NCI-H2227 (cell line): ENCODE data around the gene PKLR.

Experiments used
- DNase-seq: peaks from one replicate; lab custom pipeline; 2025; ENCODE audit not compliant: unreplicated experiment; lab: John Stamatoyannopoulos, UW

The PKLR gene

GRCh38 chr1:155286544-155286943 lies 14.7 kb downstream of the PKLR start:
- no peak for DNase-seq

DNA sequence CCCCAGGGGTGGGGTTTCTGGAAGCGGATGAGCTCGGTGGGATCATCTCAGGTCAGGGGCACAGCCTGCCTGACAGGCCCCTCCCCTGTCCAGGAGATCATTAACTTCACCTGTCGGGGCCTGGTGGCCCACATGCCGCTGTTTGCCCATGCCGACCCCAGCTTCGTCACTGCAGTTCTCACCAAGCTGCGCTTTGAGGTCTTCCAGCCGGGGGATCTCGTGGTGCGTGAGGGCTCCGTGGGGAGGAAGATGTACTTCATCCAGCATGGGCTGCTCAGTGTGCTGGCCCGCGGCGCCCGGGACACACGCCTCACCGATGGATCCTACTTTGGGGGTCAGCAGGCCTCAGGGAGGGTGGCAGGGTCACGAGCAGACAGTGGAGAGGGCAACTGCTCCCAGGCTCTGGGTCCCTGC lies 15.6 kb downstream of the PKLR start:
- DNase-seq, result no peak

DNA sequence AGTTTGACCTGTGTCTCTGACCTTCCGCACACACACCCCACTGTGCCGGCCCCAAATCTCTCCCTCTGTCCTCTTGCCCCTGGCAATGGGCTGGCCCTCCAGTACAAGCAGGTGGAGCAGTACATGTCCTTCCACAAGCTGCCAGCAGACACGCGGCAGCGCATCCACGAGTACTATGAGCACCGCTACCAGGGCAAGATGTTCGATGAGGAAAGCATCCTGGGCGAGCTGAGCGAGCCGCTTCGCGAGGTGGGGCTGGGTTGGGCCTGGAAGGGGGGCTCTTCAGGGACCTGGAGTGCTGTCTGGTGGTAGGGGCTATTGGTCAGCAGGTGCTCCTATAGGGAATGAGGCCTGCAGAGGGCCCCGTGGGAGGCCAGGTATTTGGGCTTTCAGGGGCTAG lies 16.2 kb downstream of the PKLR start:
- no peak for DNase-seq

DNA sequence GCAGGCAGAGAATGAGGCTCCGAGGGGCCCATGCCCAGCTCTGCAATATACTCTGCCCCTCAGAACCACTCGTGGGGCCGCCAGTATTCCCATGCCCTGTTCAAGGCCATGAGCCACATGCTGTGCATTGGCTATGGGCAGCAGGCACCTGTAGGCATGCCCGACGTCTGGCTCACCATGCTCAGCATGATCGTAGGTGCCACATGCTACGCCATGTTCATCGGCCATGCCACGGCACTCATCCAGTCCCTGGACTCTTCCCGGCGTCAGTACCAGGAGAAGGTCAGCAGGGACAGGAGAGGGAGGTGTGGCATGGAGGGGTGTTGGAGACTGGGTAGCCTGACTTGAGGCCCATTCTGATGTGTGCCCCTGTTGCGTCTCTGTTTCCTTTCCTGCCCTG lies 16.8 kb downstream of the PKLR start:
- no peak for DNase-seq

GRCh38 chr1:155282488-155283091 lies 18.6 kb downstream of the PKLR start:
- DNase-seq, result no peak

- peak; percentile 10 for DNase-seq
Observed at GRCh38 chr1:155279268-155279667, 22.0 kb downstream of the PKLR start.

DNA sequence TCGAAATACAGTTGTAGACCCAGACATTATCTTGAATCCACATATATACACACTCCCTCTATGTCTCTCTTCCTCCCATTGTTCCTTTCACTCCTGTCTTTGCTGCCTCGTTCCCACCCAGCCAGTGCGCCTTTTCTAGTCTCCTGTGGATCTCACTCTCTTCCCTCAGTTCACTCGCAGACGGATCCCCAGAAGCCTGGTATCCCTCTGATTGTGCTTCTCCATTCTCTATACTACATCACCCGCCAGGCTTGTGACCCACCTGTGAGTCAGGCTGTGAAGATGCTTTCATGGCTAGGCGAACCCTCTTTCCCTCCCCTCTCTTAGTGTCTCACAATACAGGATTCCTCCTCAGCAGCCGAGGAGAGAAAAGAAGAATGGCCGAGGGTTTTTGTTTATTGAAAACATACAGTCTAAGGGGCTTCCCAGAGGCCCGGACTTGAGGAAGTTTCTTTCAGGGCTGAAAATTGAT lies 22.5 kb downstream of the PKLR start:
- no peak for DNase-seq

GRCh38 chr1:155277902-155278688 lies 23.1 kb downstream of the PKLR start:
- DNase-seq, result peak; percentile 82

DNA sequence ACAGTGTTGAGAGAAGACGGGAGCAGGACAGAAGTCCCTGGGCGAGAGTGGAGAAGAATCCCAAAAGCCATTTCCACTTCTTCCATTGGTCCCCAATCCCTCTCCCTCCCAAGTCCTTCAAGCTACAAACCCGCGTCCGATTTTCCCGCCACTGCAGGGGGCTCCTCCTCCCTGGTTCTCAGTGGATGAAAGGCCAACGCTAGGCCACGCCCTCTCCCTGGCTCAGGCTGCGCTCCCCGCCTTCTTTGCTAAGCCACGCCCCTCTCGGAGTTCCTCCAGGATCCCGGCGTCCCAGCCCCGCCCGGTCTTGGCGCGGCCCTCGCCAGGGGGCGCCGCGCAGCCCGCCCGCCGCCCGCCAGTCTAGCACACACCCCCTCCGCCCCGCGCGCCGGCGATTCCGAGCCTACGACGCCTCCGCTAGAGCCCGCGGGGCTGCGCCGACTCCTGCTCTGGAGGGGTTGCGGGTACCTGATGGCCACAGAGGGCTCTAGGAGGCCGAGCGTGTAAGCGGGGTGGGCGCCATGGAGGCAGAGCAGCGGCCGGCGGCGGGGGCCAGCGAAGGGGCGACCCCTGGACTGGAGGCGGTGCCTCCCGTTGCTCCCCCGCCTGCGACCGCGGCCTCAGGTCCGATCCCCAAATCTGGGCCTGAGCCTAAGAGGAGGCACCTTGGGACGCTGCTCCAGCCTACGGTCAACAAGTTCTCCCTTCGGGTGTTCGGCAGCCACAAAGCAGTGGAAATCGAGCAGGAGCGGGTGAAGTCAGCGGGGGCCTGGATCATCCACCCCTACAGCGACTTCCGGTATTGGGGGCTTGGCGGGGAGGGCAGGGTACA lies 24.0 kb downstream of the PKLR start, which contains the start of gene HCN3:
Gene HCN3, plus strand, starts transcription at position 394 of the 832 bp plus-strand sequence. Its CDS starts 128 bp downstream, at position 522.
- peak; percentile 99 for DNase-seq

DNA sequence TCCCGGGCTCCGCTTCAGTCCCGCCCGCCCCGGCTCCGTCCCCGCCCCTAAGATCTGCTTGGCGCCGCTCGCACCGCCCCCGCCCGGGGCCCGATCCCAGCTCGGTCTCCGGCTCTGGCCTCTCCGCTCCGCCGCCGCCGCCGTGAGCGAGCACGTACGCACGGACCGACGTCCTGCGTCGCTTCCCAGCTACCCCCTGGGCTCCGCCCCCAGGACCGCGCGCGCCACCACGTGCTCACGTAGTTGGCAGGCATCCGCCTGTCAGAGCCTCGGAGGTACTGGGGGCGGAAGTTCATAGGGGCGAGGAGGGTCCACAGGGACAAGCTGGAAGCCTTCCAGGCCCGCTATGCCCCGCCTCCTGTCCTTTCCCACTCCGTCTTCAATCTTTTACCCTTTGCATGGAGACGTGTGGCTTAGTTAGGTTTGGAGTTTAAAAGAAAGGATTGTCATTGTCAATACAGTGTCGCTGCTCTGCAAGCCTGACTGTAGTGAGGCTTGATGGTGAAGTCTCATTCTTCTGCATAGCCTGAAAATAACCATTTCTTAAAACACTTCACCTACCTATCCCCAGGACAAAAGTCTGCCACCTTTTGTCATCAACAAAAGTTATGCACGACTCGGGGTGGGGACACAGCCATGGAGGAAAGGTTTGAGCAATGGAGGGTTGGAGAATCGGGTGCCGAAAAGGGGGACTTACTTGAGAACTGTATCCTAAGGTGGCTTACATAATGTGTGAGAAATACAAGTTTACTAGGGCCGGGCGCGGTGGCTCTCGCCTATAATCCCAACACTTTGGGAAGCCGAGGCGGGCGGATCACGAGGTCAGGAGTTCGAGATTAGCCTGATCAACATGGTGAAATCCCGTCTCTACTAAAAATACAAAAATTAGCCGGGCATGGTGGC lies 27.6 kb downstream of the PKLR start, which contains the start of gene CLK2:
Gene CLK2, minus strand, starts transcription at position 162 of the 903 bp plus-strand sequence. CDS start 2,527 bp downstream, outside the sequence.
- DNase-seq, result peak; percentile 99

DNA sequence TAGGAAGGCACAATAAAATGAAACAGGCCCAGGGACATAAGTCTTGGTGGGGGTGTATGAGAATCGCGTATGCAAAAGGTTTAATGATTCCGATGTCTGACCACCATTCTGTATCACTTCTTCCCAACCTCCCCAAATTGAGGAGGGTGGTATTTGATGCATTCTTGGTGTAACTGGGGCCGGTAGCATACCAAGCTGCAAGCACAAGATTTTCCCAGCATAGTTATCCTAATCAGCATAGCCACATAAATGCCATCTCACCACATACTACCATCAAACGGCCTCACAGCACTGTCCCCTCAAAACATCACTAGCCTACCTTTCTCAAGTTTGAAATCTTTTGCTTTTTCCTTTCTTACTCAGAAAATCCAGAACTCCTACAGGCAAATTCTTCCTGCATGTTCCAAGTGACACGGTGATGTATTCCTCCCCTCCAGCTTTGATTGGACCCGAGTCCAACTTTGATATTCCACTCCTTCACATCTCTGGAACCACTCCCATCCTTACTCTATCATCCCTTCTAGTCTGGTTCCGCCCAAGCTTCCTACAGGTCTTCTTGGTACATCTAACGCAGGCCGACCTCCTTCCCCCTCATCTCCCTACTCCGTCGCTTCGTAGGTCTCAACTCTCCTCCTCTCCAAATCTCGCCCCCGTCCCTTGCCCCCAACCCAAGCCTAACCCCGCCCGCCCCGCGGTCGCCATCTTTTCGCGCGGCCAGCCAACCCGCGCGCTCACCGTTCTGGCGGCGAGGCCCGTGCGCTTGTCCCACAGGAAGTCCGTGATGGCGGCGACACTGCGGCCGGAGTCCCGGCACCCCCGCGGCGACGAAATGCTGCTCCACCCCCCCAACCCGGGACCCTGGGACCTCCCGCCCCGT lies 28.5 kb downstream of the PKLR start:
- DNase-seq, result peak; percentile 89

DNA sequence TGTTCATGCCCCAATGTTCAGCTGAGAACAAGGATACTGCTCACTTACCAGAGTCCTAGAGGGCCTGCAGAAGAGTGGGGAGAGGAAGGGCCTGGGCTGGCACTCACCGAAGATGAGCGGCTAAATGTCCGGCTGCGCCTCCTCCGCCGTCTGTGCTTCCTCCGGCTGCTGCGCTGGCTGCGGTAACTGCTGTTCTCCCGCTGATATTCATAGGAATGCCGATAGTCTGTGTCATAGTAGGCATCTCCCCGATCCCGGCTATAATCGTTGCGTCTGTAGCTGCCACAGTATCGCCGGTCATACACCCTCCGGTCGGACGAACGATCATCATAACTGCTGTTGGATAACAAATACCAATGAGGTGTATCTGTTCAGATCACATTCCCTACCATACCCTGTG lies 31.9 kb downstream of the PKLR start:
- no peak for DNase-seq

DNA sequence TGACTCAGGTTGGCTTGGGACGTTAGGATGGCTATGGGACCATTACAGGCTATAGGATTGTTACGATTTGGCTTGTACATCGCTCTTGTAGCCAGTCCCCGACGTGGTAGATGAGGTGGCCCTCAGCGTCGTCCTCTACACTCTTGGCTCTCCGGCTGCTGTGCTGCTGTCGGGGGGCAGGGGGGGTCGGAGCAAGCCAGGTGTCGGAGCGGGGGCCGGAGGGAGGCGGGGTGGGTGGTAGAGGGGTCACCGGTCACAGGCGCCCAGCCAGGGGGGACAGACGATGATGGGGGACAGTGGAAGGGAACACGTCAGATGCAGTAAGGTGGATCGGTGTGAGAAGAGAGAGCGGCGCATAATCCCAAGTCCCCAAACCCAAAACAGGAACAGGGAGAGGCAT lies 32.6 kb downstream of the PKLR start:
- no peak for DNase-seq

DNA sequence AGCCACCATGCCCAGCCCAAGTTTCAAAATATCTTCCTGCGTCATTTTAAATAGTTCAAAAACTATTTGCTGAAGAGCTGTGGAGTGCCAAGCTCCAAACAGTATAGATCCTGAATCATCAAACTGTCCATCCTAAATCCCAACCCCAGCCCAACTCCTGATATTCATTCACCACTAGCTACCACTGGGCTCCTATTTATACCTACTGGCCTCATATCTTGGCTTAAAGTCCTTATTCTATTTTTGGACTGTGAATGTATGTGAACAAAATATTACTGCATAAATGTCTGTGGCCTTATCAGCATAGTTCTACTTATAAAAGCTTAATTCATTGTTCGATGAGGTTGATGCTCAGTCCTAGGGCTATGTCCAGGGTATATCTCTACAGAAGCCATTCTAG lies 33.9 kb downstream of the PKLR start:
- no peak for DNase-seq

GRCh38 chr1:155266553-155266952 lies 34.7 kb downstream of the PKLR start:
- DNase-seq, result no peak

- no peak for DNase-seq
Observed at GRCh38 chr1:155263067-155263466, 38.2 kb downstream of the PKLR start.

DNA sequence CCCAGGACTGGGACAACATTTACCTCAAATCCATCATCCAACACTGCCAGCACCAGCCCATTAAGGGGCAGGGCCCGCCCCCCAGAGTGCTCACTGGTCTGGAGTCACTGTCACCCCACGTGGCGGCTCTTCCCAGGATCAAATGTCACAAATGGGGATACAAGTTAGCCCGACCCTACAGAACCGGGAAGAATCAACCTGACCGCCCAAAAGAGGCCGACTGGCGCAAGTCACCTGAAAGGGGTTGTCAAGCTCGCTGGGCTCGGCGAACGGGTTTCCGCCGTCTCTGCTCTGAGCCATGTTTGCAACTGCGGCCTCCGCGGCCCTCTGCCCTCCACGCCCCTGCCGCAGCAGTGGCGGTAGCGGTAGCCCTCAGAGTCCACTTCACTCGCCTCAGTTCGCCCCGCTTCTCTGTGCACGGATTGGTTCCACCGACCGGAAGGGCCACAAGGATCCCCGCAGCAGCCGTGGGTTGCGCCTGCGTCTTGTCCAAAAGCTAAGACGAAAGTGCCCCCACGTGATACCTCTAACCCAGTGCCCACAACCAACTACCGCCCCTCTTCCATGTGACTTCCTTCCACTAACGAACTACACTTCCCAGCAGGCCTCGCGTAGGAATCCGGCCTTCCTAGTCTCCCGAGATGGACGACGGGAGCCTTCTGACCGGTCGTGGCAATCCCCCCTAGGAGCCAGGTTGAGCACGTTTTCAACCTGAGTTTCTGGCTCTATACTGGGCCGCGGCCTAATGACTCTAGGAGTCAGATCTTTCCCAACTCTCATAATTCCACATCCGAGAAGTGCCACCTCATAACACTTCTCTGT lies 39.2 kb downstream of the PKLR start, which contains the start of gene SCAMP3:
Gene SCAMP3, minus strand, starts transcription at position 509 of the 822 bp plus-strand sequence. Its CDS starts 209 bp downstream, at position 300.
- DNase-seq, result peak; percentile 98

DNA sequence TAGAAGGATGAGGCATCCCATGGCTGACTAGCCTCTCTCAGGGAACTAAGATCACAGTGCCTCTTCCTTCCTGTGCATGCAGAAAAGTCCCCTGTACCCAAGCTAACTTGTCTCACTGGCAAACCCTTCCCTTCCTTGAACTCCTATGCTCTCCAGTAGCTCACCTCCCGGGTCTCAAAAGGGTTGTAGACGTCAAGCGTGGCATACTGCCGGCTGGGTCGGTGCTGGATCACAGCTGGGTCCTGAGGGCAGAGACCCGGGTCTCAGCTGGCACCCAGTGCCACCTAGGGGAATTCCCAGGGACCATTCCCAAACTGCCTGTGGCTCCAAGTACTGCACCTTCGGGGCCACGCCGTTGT lies 39.8 kb downstream of the PKLR start:
- no peak for DNase-seq
